H9 (cell line): Measurements from ENCODE around the gene POU2F1. TPM values are rescaled to one million over a fixed set of nuclear protein-coding genes. Genes with fewer than 3 reads are reported as not detected.

Source experiments
- DNase-seq: peaks from one replicate; pipeline ENCODE4 v3.0.0-alpha.2; 2017
- H2AFZ ChIP-seq: one replicate; pipeline ENCODE4 v1.6.1; 2013; ENCODE audit warnings: mild to moderate bottlenecking, low read length, control low read depth, moderate library complexity
- H2AK5ac ChIP-seq: 2 replicates; pipeline ENCODE4 v1.6.1; 2013; ENCODE audit warnings: low read length, control low read depth, mixed read lengths; ENCODE audit not compliant: insufficient read length
- H2BK120ac ChIP-seq: one replicate; pipeline ENCODE4 v1.6.1; 2013; ENCODE audit warnings: low read depth, mild to moderate bottlenecking, low read length, control low read depth, inconsistent platforms; ENCODE audit not compliant: poor library complexity, severe bottlenecking
- H2BK12ac ChIP-seq: 2 replicates; pipeline ENCODE4 v1.6.1; 2013; ENCODE audit warnings: low read length, control low read depth, mixed read lengths, low read depth; ENCODE audit not compliant: insufficient read length
- H2BK15ac ChIP-seq: 2 replicates; pipeline ENCODE4 v1.6.1; 2013; ENCODE audit warnings: low read depth, low read length, control low read depth
- H2BK20ac ChIP-seq: one replicate; pipeline ENCODE4 v1.6.1; 2013; ENCODE audit warnings: low read depth, mild to moderate bottlenecking, low read length, control low read depth, inconsistent platforms; ENCODE audit not compliant: poor library complexity, severe bottlenecking
- H2BK5ac ChIP-seq: 2 replicates; pipeline ENCODE4 v1.6.1; 2013; ENCODE audit warnings: low read length, control low read depth, mixed read lengths; ENCODE audit not compliant: insufficient read length
- H3K14ac ChIP-seq: 2 replicates; pipeline ENCODE4 v1.6.1; 2013; ENCODE audit warnings: low read length, control low read depth; ENCODE audit not compliant: insufficient read depth
- H3K18ac ChIP-seq: 2 replicates; pipeline ENCODE4 v1.6.1; 2013; ENCODE audit warnings: low read depth, mild to moderate bottlenecking, mixed read lengths, low read length, control low read depth; ENCODE audit not compliant: insufficient read length
- H3K23ac ChIP-seq: 2 replicates; pipeline ENCODE4 v1.6.1; 2013; ENCODE audit warnings: low read length, control low read depth, mixed read lengths, low read depth; ENCODE audit not compliant: insufficient read length
- H3K23me2 ChIP-seq: 2 replicates; pipeline ENCODE4 v1.6.1; 2013; ENCODE audit warnings: low read depth, mild to moderate bottlenecking, mixed read lengths, low read length, control low read depth; ENCODE audit not compliant: insufficient read length, poor library complexity, severe bottlenecking
- H3K27ac ChIP-seq: 2 replicates; pipeline ENCODE4 v1.5.1; 2013; ENCODE audit warnings: low read length, control low read depth, mixed read lengths, low read depth; ENCODE audit not compliant: insufficient read length
- H3K27me3 ChIP-seq: 2 replicates; pipeline ENCODE4 v1.6.1; 2013; ENCODE audit warnings: low read length, control low read depth, inconsistent platforms; ENCODE audit not compliant: insufficient read depth
- H3K4ac ChIP-seq: 2 replicates; pipeline ENCODE4 v1.6.1; 2013; ENCODE audit warnings: low read depth, mild to moderate bottlenecking, control low read depth, inconsistent platforms, low read length, moderate library complexity
- H3K4me1 ChIP-seq: 2 replicates; pipeline ENCODE4 v1.6.1; 2013; ENCODE audit warnings: low read length, control low read depth, inconsistent platforms; ENCODE audit not compliant: insufficient read depth
- H3K4me2 ChIP-seq: 2 replicates; pipeline ENCODE4 v1.6.1; 2013; ENCODE audit warnings: low read length, control low read depth, mixed read lengths; ENCODE audit not compliant: insufficient read length, insufficient read depth
- H3K56ac ChIP-seq: 2 replicates; pipeline ENCODE4 v1.6.1; 2013; ENCODE audit warnings: low read depth, mild to moderate bottlenecking, mixed read lengths, low read length, control low read depth; ENCODE audit not compliant: insufficient read length
- H3K79me1 ChIP-seq: 2 replicates; pipeline ENCODE4 v1.6.1; 2013; ENCODE audit warnings: low read depth, mild to moderate bottlenecking, moderate library complexity, low read length, control low read depth, inconsistent platforms; ENCODE audit not compliant: insufficient read depth, poor library complexity, severe bottlenecking
- H3K79me2 ChIP-seq: 2 replicates; pipeline ENCODE4 v1.6.1; 2013; ENCODE audit warnings: low read length, control low read depth, inconsistent platforms; ENCODE audit not compliant: insufficient read depth
- H3K9ac ChIP-seq: 2 replicates; pipeline ENCODE4 v1.6.1; 2013; ENCODE audit warnings: low read length, control low read depth, mixed read lengths; ENCODE audit not compliant: insufficient read length; ENCODE audit errors: extremely low read depth
- H3K9me3 ChIP-seq: one replicate; pipeline ENCODE4 v1.6.1; 2013; ENCODE audit warnings: low read depth, low read length, inconsistent platforms; ENCODE audit not compliant: control insufficient read depth
- H3T11ph ChIP-seq: one replicate; pipeline ENCODE4 v1.6.1; 2013; ENCODE audit warnings: mild to moderate bottlenecking, low read length, control low read depth, inconsistent platforms
- H4K20me1 ChIP-seq: one replicate; pipeline ENCODE4 v1.6.1; 2013; ENCODE audit not compliant: control insufficient read depth, insufficient read length, insufficient read depth
- H4K5ac ChIP-seq: 2 replicates; pipeline ENCODE4 v1.6.1; 2013; ENCODE audit warnings: low read depth, mild to moderate bottlenecking, mixed read lengths, low read length, control low read depth; ENCODE audit not compliant: insufficient read length
- H4K8ac ChIP-seq: replicated peaks from 2 replicates; pipeline ENCODE4 v1.6.1; 2013; ENCODE audit warnings: low read length, control low read depth, mixed read lengths, low read depth; ENCODE audit not compliant: insufficient read length
- H4K91ac ChIP-seq: 2 replicates; pipeline ENCODE4 v1.6.1; 2013; ENCODE audit warnings: low read depth, mild to moderate bottlenecking, moderate library complexity, mixed read lengths, low read length, control low read depth; ENCODE audit not compliant: insufficient read length
- H3K27ac Mint-ChIP-seq, 3 experiments: 2 replicates in 2 of 3; 3 replicates in 1 of 3; pipeline ENCODE4 v1.8.0; 2020 to 2021; ENCODE audit warnings: mixed read lengths in 3 of 3, mild to moderate bottlenecking in 1 of 3, moderate library complexity in 1 of 3
- H3K27me3 Mint-ChIP-seq: 2 replicates; pipeline ENCODE4 v1.8.0; 2021; ENCODE audit warnings: low read depth, mild to moderate bottlenecking, moderate library complexity, mixed read lengths
- H3K36me3 Mint-ChIP-seq, 3 experiments: 2 replicates in 2 of 3; 3 replicates in 1 of 3; pipeline ENCODE4 v1.8.0; 2020 to 2021; ENCODE audit warnings: low read depth in 3 of 3, mixed read lengths in 3 of 3; ENCODE audit not compliant: insufficient read depth in 1 of 3
- H3K4me1 Mint-ChIP-seq, 2 experiments: 2 replicates each; pipeline ENCODE4 v1.8.0; 2020; ENCODE audit warnings: mixed read lengths in 2 of 2
- H3K4me3 Mint-ChIP-seq, 2 experiments: 2 replicates in 1 of 2; 3 replicates in 1 of 2; pipeline ENCODE4 v1.8.0; 2020 to 2021; ENCODE audit warnings: mild to moderate bottlenecking in 2 of 2, mixed read lengths in 2 of 2, moderate library complexity in 1 of 2
- H3K9me3 Mint-ChIP-seq, 2 experiments: 2 replicates in 1 of 2; 3 replicates in 1 of 2; pipeline ENCODE4 v1.8.0; 2020; ENCODE audit warnings: mild to moderate bottlenecking in 2 of 2, mixed read lengths in 2 of 2, moderate library complexity in 1 of 2
- CTCF ChIP-seq: fragments of 200-600 bp; sonication (generic); conservative IDR thresholded peaks from 3 replicates; pipeline ENCODE4 v1.8.0; 2021; ENCODE audit warnings: antibody characterized with exemption, mild to moderate bottlenecking
- WGBS: extraction: QIAGEN DNeasy Blood & Tissue Kit; methylation state at CpG from one replicate; pipeline ENCODE4 v1.1.7; 2013; ENCODE audit warnings: missing lambda C conversion rate, low lambda C conversion rate, mixed read lengths; ENCODE audit not compliant: insufficient read length; ENCODE audit errors: extremely low coverage; 5-methylcytosine and 5-hydroxymethylcytosine counted together
- total RNA-seq: library from RNA; stranded (reverse); gene quantifications from 2 replicates; pipeline ENCODE4 v1.2.1, GENCODE V29; 2021

POU2F1 gene
- total RNA-seq, 1 experiment from 2014 or later = 62.5 TPM

- Histone ChIP-seq H3K79me1 (peaks cover 4% of the 10 kb centered on the region), H2BK20ac (no peak overlapping the region), H2AFZ (no peak overlapping the region), H4K5ac (no peak overlapping the region), H2BK120ac (no peak overlapping the region), H3K23ac (no peak overlapping the region), H2BK5ac (no peak overlapping the region), H3K18ac (no peak overlapping the region), H3T11ph (no peak overlapping the region), H3K4ac (no peak overlapping the region), H3K79me2 (peaks cover 62% of the 10 kb centered on the region; the same call in 1 of the 2 replicates), H3K14ac (no peak overlapping the region), H4K8ac (no peak overlapping the region), H3K9ac (no peak overlapping the region), H3K27ac (no peak overlapping the region), H3K4me1 (no peaks in the 10 kb centered on the region; the same call in 1 of the 2 replicates), H3K27me3 (no peaks in the 10 kb centered on the region), H2AK5ac (no peak overlapping the region), H4K91ac (no peak overlapping the region), H3K23me2 (no peaks in the 10 kb centered on the region), H3K56ac (no peak overlapping the region), H3K9me3 (no peaks in the 10 kb centered on the region), H2BK12ac (no peak overlapping the region), H3K4me2 (peak overlapping the region; percentile 18), H2BK15ac (no peak overlapping the region), H4K20me1 (no peaks in the 10 kb centered on the region)
- DNase-seq = no peak
- Mint-ChIP-seq H3K27me3 (no peaks in the 10 kb centered on the region), H3K9me3 (no peaks in the 10 kb centered on the region), H3K36me3 (no peaks in the 10 kb centered on the region), H3K27ac (peak overlapping the region in 2 of 3 experiments; percentile 1 to 29; a peak in 5 of 7 replicates), H3K4me1 (peaks cover 79 to 81% of the 10 kb centered on the region in 2 experiments), H3K4me3 (peak overlapping the region in 1 of 2 experiments; percentile 7; a peak in 2 of 5 replicates)
- whole genome bisulfite sequencing = no CpG with 5 or more reads among the region's 2 CpGs
- no peak for TF ChIP-seq CTCF
Measured at GRCh38 chr1:167227934-167228378, 7.3 kb downstream of the POU2F1 start.
